ENCODE data around the gene TMX4.
"Not testable (repeated sequence)": the region's sequence is repeated elsewhere in the genome, so short reads cannot be mapped to it uniquely, and the experiment has no call there.

The TMX4 gene

GRCh38 chr20:8049310-8049709, 29.7 kb upstream of the TMX4 start:
- Histone ChIP-seq H3K36me3 (ENCODE audit: control insufficient read depth, insufficient read depth, low read length) (no peaks in the 10 kb centered on the region), H3K27ac (ENCODE audit: low read depth, low read length, severe bottlenecking) (no peak overlapping the region), H3K9me3 (ENCODE audit: control insufficient read depth, low read length) (no peaks in the 10 kb centered on the region), H3K4me1 (ENCODE audit: control insufficient read depth, insufficient read depth, low read length, poor library complexity, severe bottlenecking) (no peaks in the 10 kb centered on the region), H3K4me3 (ENCODE audit: extremely low read depth, insufficient read depth, low read length, poor library complexity, severe bottlenecking) (no peak overlapping the region)
- 100% methylated on average over 1 of the region's 3 CpGs for WGBS, 2 experiments (ENCODE audit: insufficient coverage in 2 of 2)

GRCh38 chr20:8045946-8046345, 26.4 kb upstream of the TMX4 start:
- Histone ChIP-seq H3K4me1 (ENCODE audit: control insufficient read depth, insufficient read depth, low read length, poor library complexity, severe bottlenecking) (no peaks in the 10 kb centered on the region), H3K27ac (ENCODE audit: low read depth, low read length, severe bottlenecking) (no peak overlapping the region), H3K9me3 (ENCODE audit: control insufficient read depth, low read length) (no peaks in the 10 kb centered on the region), H3K36me3 (ENCODE audit: control insufficient read depth, insufficient read depth, low read length) (no peaks in the 10 kb centered on the region), H3K4me3 (ENCODE audit: extremely low read depth, insufficient read depth, low read length, poor library complexity, severe bottlenecking) (no peak overlapping the region)
- no CpG with 5 or more reads among the region's 1 CpG for WGBS, 2 experiments (ENCODE audit: insufficient coverage in 2 of 2)

GRCh38 chr20:8043687-8044282, 24.2 kb upstream of the TMX4 start:
- H3K4me3 ChIP-seq (ENCODE audit: extremely low read depth, insufficient read depth, low read length, poor library complexity, severe bottlenecking) = no peak overlapping the region
- no peaks in the 10 kb centered on the region for H3K9me3 ChIP-seq (ENCODE audit: control insufficient read depth, low read length)
- H3K27ac ChIP-seq (ENCODE audit: low read depth, low read length, severe bottlenecking) = no peak overlapping the region
- H3K36me3 ChIP-seq (ENCODE audit: control insufficient read depth, insufficient read depth, low read length) = no peaks in the 10 kb centered on the region
- H3K4me1 ChIP-seq (ENCODE audit: control insufficient read depth, insufficient read depth, low read length, poor library complexity, severe bottlenecking) = no peaks in the 10 kb centered on the region
- 31 to 76% methylated on average over 5 to 6 of the region's 13 CpGs for WGBS, 2 experiments (ENCODE audit: insufficient coverage in 2 of 2)

GRCh38 chr20:8039042-8039441, 19.5 kb upstream of the TMX4 start:
- no peaks in the 10 kb centered on the region for H3K36me3 ChIP-seq (ENCODE audit: control insufficient read depth, insufficient read depth, low read length)
- no peaks in the 10 kb centered on the region for H3K4me1 ChIP-seq (ENCODE audit: control insufficient read depth, insufficient read depth, low read length, poor library complexity, severe bottlenecking)
- no peaks in the 10 kb centered on the region for H3K9me3 ChIP-seq (ENCODE audit: control insufficient read depth, low read length)
- 80 to 100% methylated on average over 1 of the region's 2 CpGs for WGBS, 2 experiments (ENCODE audit: insufficient coverage in 2 of 2)
- H3K27ac ChIP-seq (ENCODE audit: low read depth, low read length, severe bottlenecking) = no peak overlapping the region
- H3K4me3 ChIP-seq (ENCODE audit: extremely low read depth, insufficient read depth, low read length, poor library complexity, severe bottlenecking) = no peak overlapping the region

GRCh38 chr20:8036771-8037170, 17.2 kb upstream of the TMX4 start:
- WGBS, 2 experiments (ENCODE audit: insufficient coverage in 2 of 2) = no CpG with 5 or more reads among the region's 2 CpGs
- no peaks in the 10 kb centered on the region for H3K9me3 ChIP-seq (ENCODE audit: control insufficient read depth, low read length)
- no peaks in the 10 kb centered on the region for H3K4me1 ChIP-seq (ENCODE audit: control insufficient read depth, insufficient read depth, low read length, poor library complexity, severe bottlenecking)
- no peak overlapping the region for H3K4me3 ChIP-seq (ENCODE audit: extremely low read depth, insufficient read depth, low read length, poor library complexity, severe bottlenecking)
- no peak overlapping the region for H3K27ac ChIP-seq (ENCODE audit: low read depth, low read length, severe bottlenecking)
- no peaks in the 10 kb centered on the region for H3K36me3 ChIP-seq (ENCODE audit: control insufficient read depth, insufficient read depth, low read length)

- Histone ChIP-seq H3K36me3 (ENCODE audit: control insufficient read depth, insufficient read depth, low read length) (no peaks in the 10 kb centered on the region), H3K9me3 (ENCODE audit: control insufficient read depth, low read length) (no peaks in the 10 kb centered on the region), H3K4me3 (ENCODE audit: extremely low read depth, insufficient read depth, low read length, poor library complexity, severe bottlenecking) (no peak overlapping the region), H3K27ac (ENCODE audit: low read depth, low read length, severe bottlenecking) (no peak overlapping the region), H3K4me1 (ENCODE audit: control insufficient read depth, insufficient read depth, low read length, poor library complexity, severe bottlenecking) (no peaks in the 10 kb centered on the region)
- 83 to 84% methylated on average over 2 to 4 of the region's 7 CpGs for WGBS, 2 experiments (ENCODE audit: insufficient coverage in 2 of 2)
Observed at GRCh38 chr20:8033151-8033841, 13.7 kb upstream of the TMX4 start.

- Histone ChIP-seq H3K36me3 (ENCODE audit: control insufficient read depth, insufficient read depth, low read length) (no peaks in the 10 kb centered on the region), H3K9me3 (ENCODE audit: control insufficient read depth, low read length) (no peaks in the 10 kb centered on the region), H3K4me3 (ENCODE audit: extremely low read depth, insufficient read depth, low read length, poor library complexity, severe bottlenecking) (no peak overlapping the region), H3K27ac (ENCODE audit: low read depth, low read length, severe bottlenecking) (no peak overlapping the region), H3K4me1 (ENCODE audit: control insufficient read depth, insufficient read depth, low read length, poor library complexity, severe bottlenecking) (no peaks in the 10 kb centered on the region)
- WGBS, 2 experiments (ENCODE audit: insufficient coverage in 2 of 2) = 100% methylated on average over 1 of the region's 2 CpGs; no CpG with 5 or more reads in 1 of the 2 experiments
Observed at GRCh38 chr20:8032499-8032898, 12.9 kb upstream of the TMX4 start.

- H3K36me3 ChIP-seq (ENCODE audit: control insufficient read depth, insufficient read depth, low read length); H3K4me1 ChIP-seq (ENCODE audit: control insufficient read depth, insufficient read depth, low read length, poor library complexity, severe bottlenecking); H3K27ac ChIP-seq (ENCODE audit: low read depth, low read length, severe bottlenecking); H3K9me3 ChIP-seq (ENCODE audit: control insufficient read depth, low read length); H3K4me3 ChIP-seq (ENCODE audit: extremely low read depth, insufficient read depth, low read length, poor library complexity, severe bottlenecking): not testable (repeated sequence)
Observed at GRCh38 chr20:8031539-8031938, 12.0 kb upstream of the TMX4 start.

- Histone ChIP-seq H3K9me3 (ENCODE audit: control insufficient read depth, low read length) (no peaks in the 10 kb centered on the region), H3K36me3 (ENCODE audit: control insufficient read depth, insufficient read depth, low read length) (no peaks in the 10 kb centered on the region), H3K4me3 (ENCODE audit: extremely low read depth, insufficient read depth, low read length, poor library complexity, severe bottlenecking) (no peak overlapping the region), H3K4me1 (ENCODE audit: control insufficient read depth, insufficient read depth, low read length, poor library complexity, severe bottlenecking) (peaks cover 13% of the 10 kb centered on the region), H3K27ac (ENCODE audit: low read depth, low read length, severe bottlenecking) (no peak overlapping the region)
- 90 to 100% methylated on average over 4 to 6 of the region's 10 CpGs for WGBS, 2 experiments (ENCODE audit: insufficient coverage in 2 of 2)
Observed at GRCh38 chr20:8021541-8022269, 2.1 kb upstream of the TMX4 start.

- H3K27ac ChIP-seq (ENCODE audit: low read depth, low read length, severe bottlenecking) = peak overlapping the region; percentile 93
- H3K9me3 ChIP-seq (ENCODE audit: control insufficient read depth, low read length) = no peaks in the 10 kb centered on the region
- H3K4me3 ChIP-seq (ENCODE audit: extremely low read depth, insufficient read depth, low read length, poor library complexity, severe bottlenecking) = no peak overlapping the region
- no CpG with 5 or more reads among the region's 3 CpGs for WGBS, 2 experiments (ENCODE audit: insufficient coverage in 2 of 2)
- peaks cover 13% of the 10 kb centered on the region for H3K4me1 ChIP-seq (ENCODE audit: control insufficient read depth, insufficient read depth, low read length, poor library complexity, severe bottlenecking)
- no peaks in the 10 kb centered on the region for H3K36me3 ChIP-seq (ENCODE audit: control insufficient read depth, insufficient read depth, low read length)
Observed at GRCh38 chr20:8020314-8021079, 936 bp upstream of the TMX4 start.
